ENCODE measurements around the gene TMEM181. TPM values are rescaled to one million over a fixed set of nuclear protein-coding genes. Genes with fewer than 3 reads are reported as not detected.
"Not testable (repeated sequence)": the region's sequence is repeated elsewhere in the genome, so short reads cannot be mapped to it uniquely, and the experiment has no call there.

The TMEM181 gene
- total RNA-seq, 1 experiment from 2014 or later = 42.7 TPM

- peak; percentile 64 for DNase-seq (ENCODE audit: low read depth)
Observed at GRCh38 chr6:158536891-158537798, 22.7 kb upstream of the TMEM181 start.

GRCh38 chr6:158538741-158539140, 21.1 kb upstream of the TMEM181 start:
- peak; percentile 42 for DNase-seq (ENCODE audit: low read depth)

- DNase-seq (ENCODE audit: low read depth) = no peak
Observed at GRCh38 chr6:158539413-158539812, 20.5 kb upstream of the TMEM181 start.

GRCh38 chr6:158539881-158540280, 20.0 kb upstream of the TMEM181 start:
- no peak for DNase-seq (ENCODE audit: low read depth)

- no peak for DNase-seq (ENCODE audit: low read depth)
Observed at GRCh38 chr6:158543606-158544185, 16.2 kb upstream of the TMEM181 start.

- DNase-seq (ENCODE audit: low read depth) = no peak
Observed at GRCh38 chr6:158544428-158544827, 15.5 kb upstream of the TMEM181 start.

GRCh38 chr6:158545043-158545966, 14.6 kb upstream of the TMEM181 start:
- no peak for DNase-seq (ENCODE audit: low read depth)

GRCh38 chr6:158548418-158549161, 11.3 kb upstream of the TMEM181 start:
- no peak for DNase-seq (ENCODE audit: low read depth)

GRCh38 chr6:158552055-158552795, 7.7 kb upstream of the TMEM181 start:
- no peak for DNase-seq (ENCODE audit: low read depth)

- DNase-seq (ENCODE audit: low read depth) = no peak
Observed at GRCh38 chr6:158552796-158553138, 7.1 kb upstream of the TMEM181 start.

- no peak for DNase-seq (ENCODE audit: low read depth)
Observed at GRCh38 chr6:158554611-158555361, 5.1 kb upstream of the TMEM181 start.

- DNase-seq (ENCODE audit: low read depth) = no peak
Observed at GRCh38 chr6:158556113-158556512, 3.8 kb upstream of the TMEM181 start.

- not testable (repeated sequence) for DNase-seq (ENCODE audit: low read depth)
Observed at GRCh38 chr6:158557110-158557509, 2.8 kb upstream of the TMEM181 start.

GRCh38 chr6:158557927-158558326, 2.0 kb upstream of the TMEM181 start:
- no peak for DNase-seq (ENCODE audit: low read depth)

- no peak for DNase-seq (ENCODE audit: low read depth)
Observed at GRCh38 chr6:158558415-158559306, 1.2 kb upstream of the TMEM181 start.

GRCh38 chr6:158559338-158559894, 475 bp upstream of the TMEM181 start:
- no peak for DNase-seq (ENCODE audit: low read depth)

- peak; percentile 21 for DNase-seq (ENCODE audit: low read depth)
Observed at GRCh38 chr6:158560836-158561320, 987 bp downstream of the TMEM181 start.

- no peak for DNase-seq (ENCODE audit: low read depth)
Observed at GRCh38 chr6:158561321-158561884, 1.5 kb downstream of the TMEM181 start.
